Natural killer cell (primary cell): ENCODE data around the gene AP3B2. TPM values are rescaled to one million over a fixed set of nuclear protein-coding genes. Genes with fewer than 3 reads are reported as not detected.

Source experiments
- ATAC-seq, 3 donors: fragments of 150-1000 bp in 2 of 3; fragments of 200-7000 bp in 1 of 3; cut with Tn5 transposase; 1 replicate in 1 of 3; 2 replicates in 2 of 3; pipeline ENCODE4 v1.10.0; 2021; ENCODE audit warnings: mild to moderate bottlenecking in 2 of 3, moderate library complexity in 2 of 3
- DNase-seq, 2 donors: peaks; one replicate each; pipeline versions ENCODE4 v3.0.0 to v3.0.0-alpha.2; 2013 to 2021; ENCODE audit warnings: mixed read lengths in 1 of 2
- H3K27ac ChIP-seq: one replicate; pipeline ENCODE4 v1.5.1; 2013; ENCODE audit warnings: mild to moderate bottlenecking, low read length
- H3K27me3 ChIP-seq: one replicate; pipeline ENCODE4 v1.6.1; 2013; ENCODE audit warnings: low read length; ENCODE audit not compliant: control insufficient read depth, insufficient read depth
- H3K36me3 ChIP-seq: one replicate; pipeline ENCODE4 v1.6.1; 2013; ENCODE audit warnings: low read length; ENCODE audit not compliant: control insufficient read depth, insufficient read depth
- H3K4me1 ChIP-seq: one replicate; pipeline ENCODE4 v1.6.1; 2013; ENCODE audit warnings: low read length; ENCODE audit not compliant: control insufficient read depth, insufficient read depth
- H3K4me3 ChIP-seq: one replicate; pipeline ENCODE4 v1.5.1; 2013; ENCODE audit warnings: low read length
- H3K9me3 ChIP-seq: one replicate; pipeline ENCODE4 v1.6.1; 2013; ENCODE audit warnings: low read length; ENCODE audit not compliant: control insufficient read depth, insufficient read depth
- H3K27ac Mint-ChIP-seq, 2 donors: one replicate each; pipeline ENCODE4 v1.8.0; 2022; ENCODE audit warnings: mild to moderate bottlenecking in 2 of 2, mixed read lengths in 2 of 2, moderate library complexity in 1 of 2
- H3K27me3 Mint-ChIP-seq, 2 donors: one replicate each; pipeline ENCODE4 v1.8.0; 2022; ENCODE audit warnings: low read depth in 2 of 2, mixed read lengths in 2 of 2
- H3K36me3 Mint-ChIP-seq: one replicate; pipeline ENCODE4 v1.8.0; 2022; ENCODE audit warnings: mixed read lengths
- H3K4me1 Mint-ChIP-seq, 2 donors: one replicate each; pipeline ENCODE4 v1.8.0; 2022; ENCODE audit warnings: mixed read lengths in 2 of 2
- H3K4me3 Mint-ChIP-seq: one replicate; pipeline ENCODE4 v1.8.0; 2022; ENCODE audit warnings: mild to moderate bottlenecking, moderate library complexity, mixed read lengths
- H3K9me3 Mint-ChIP-seq, 2 donors: one replicate each; pipeline ENCODE4 v1.8.0; 2022; ENCODE audit warnings: mixed read lengths in 2 of 2
- WGBS: methylation state at CpG from one replicate; pipeline ENCODE4 v1.1.7; 2013; ENCODE audit warnings: missing lambda C conversion rate; ENCODE audit not compliant: insufficient coverage; 5-methylcytosine and 5-hydroxymethylcytosine counted together
- intact Hi-C: fragments of 100-400 bp; cut with micrococcal nuclease; formaldehyde crosslinking; loops from one replicate; pipeline ENCODE4 v1.14.2; 2022
- total RNA-seq, 4 donors: library from RNA; stranded (reverse); fragments of 120-200 nt in 1 of 4; gene quantifications; one replicate each; pipeline versions ENCODE4 v1.2.3 to v1.2.4, GENCODE V29; 2013 to 2022
- TF ChIP-seq, protein P1 (sequence below): fragments of 200-600 bp; IDR thresholded peaks from one replicate; pipeline ENCODE4 v1.8.0; 2022; ENCODE audit warnings: antibody characterized with exemption

Gene AP3B2
- total RNA-seq, 3 donors from 2014 or later (not counting 1 experiment from before 2014, with no cell fraction given), result 0.59 TPM; not detected in 2

DNA sequence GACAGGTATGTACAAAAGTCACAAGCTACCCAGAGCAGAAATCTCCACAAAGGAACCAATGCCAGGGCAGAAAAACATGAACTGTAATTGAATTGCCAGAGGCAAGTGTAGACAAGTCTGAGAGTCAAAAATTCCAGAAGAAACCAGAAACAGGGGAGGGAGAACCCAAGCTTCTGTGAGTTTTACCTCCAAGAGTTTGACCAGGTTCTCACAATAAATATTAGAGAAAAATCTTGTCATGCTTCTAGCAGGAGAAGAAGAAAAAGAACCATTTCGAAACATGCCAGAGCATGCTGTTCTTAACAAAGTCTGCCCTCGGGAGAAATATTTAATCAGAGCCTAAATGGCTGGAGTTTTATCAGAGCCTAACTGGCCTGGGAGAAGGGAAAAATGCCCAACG lies 32.5 kb upstream of the AP3B2 start:
- Histone ChIP-seq H3K27ac (no peak overlapping the region), H3K27me3 (no peaks in the 10 kb centered on the region), H3K4me3 (no peak overlapping the region), H3K9me3 (no peaks in the 10 kb centered on the region), H3K36me3 (no peaks in the 10 kb centered on the region), H3K4me1 (no peaks in the 10 kb centered on the region)
- intact Hi-C loops, result no loop called here
- TF ChIP-seq, protein P1, sequence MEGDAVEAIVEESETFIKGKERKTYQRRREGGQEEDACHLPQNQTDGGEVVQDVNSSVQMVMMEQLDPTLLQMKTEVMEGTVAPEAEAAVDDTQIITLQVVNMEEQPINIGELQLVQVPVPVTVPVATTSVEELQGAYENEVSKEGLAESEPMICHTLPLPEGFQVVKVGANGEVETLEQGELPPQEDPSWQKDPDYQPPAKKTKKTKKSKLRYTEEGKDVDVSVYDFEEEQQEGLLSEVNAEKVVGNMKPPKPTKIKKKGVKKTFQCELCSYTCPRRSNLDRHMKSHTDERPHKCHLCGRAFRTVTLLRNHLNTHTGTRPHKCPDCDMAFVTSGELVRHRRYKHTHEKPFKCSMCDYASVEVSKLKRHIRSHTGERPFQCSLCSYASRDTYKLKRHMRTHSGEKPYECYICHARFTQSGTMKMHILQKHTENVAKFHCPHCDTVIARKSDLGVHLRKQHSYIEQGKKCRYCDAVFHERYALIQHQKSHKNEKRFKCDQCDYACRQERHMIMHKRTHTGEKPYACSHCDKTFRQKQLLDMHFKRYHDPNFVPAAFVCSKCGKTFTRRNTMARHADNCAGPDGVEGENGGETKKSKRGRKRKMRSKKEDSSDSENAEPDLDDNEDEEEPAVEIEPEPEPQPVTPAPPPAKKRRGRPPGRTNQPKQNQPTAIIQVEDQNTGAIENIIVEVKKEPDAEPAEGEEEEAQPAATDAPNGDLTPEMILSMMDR, result no peak
- Mint-ChIP-seq H3K36me3 (no peaks in the 10 kb centered on the region), H3K27me3 (no peaks in the 10 kb centered on the region), H3K27ac (no peak overlapping the region), H3K9me3 (no peaks in the 10 kb centered on the region), H3K4me1 (no peaks in the 10 kb centered on the region), H3K4me3 (no peak overlapping the region)
- WGBS, result 97% methylated on average over 2 of the region's 3 CpGs
- no peak for DNase-seq
- no peak for ATAC-seq

GRCh38 chr15:82739086-82739485 lies 29.4 kb upstream of the AP3B2 start:
- Histone ChIP-seq H3K9me3 (no peaks in the 10 kb centered on the region), H3K4me1 (no peaks in the 10 kb centered on the region), H3K4me3 (no peak overlapping the region), H3K36me3 (peaks cover 6% of the 10 kb centered on the region), H3K27ac (no peak overlapping the region), H3K27me3 (no peaks in the 10 kb centered on the region)
- TF ChIP-seq, protein P1, result no peak
- no peaks in the 10 kb centered on the region for H3K36me3 Mint-ChIP-seq
- no peaks in the 10 kb centered on the region for H3K9me3 Mint-ChIP-seq
- H3K4me1 Mint-ChIP-seq, result no peaks in the 10 kb centered on the region
- WGBS, result 82% methylated on average over 2 of the region's 2 CpGs
- no peak overlapping the region for H3K4me3 Mint-ChIP-seq
- intact Hi-C loops, result no loop called here
- ATAC-seq (no peak), DNase-seq (no peak)
- H3K27me3 Mint-ChIP-seq, result no peaks in the 10 kb centered on the region
- H3K27ac Mint-ChIP-seq, result no peak overlapping the region

- TF ChIP-seq, protein P1, result no peak
- H3K9me3 Mint-ChIP-seq, result no peaks in the 10 kb centered on the region
- intact Hi-C loops, result no loop called here
- H3K27me3 Mint-ChIP-seq, result no peaks in the 10 kb centered on the region
- Histone ChIP-seq H3K4me1 (no peaks in the 10 kb centered on the region), H3K27me3 (no peaks in the 10 kb centered on the region), H3K36me3 (peaks cover 9% of the 10 kb centered on the region), H3K27ac (no peak overlapping the region), H3K9me3 (no peaks in the 10 kb centered on the region), H3K4me3 (no peak overlapping the region)
- DNase-seq (no peak), ATAC-seq (no peak)
- H3K4me1 Mint-ChIP-seq, result no peaks in the 10 kb centered on the region
- no peak overlapping the region for H3K4me3 Mint-ChIP-seq
- 86% methylated on average over 2 of the region's 2 CpGs for WGBS
- no peak overlapping the region for H3K27ac Mint-ChIP-seq
- no peaks in the 10 kb centered on the region for H3K36me3 Mint-ChIP-seq
Observed at GRCh38 chr15:82737975-82738374, 28.3 kb upstream of the AP3B2 start.

GRCh38 chr15:82731527-82731926 lies 21.9 kb upstream of the AP3B2 start:
- no peaks in the 10 kb centered on the region for H3K4me1 Mint-ChIP-seq
- no peaks in the 10 kb centered on the region for H3K27me3 Mint-ChIP-seq
- Histone ChIP-seq H3K4me1 (no peaks in the 10 kb centered on the region), H3K4me3 (no peak overlapping the region), H3K27ac (no peak overlapping the region), H3K9me3 (no peaks in the 10 kb centered on the region), H3K27me3 (no peaks in the 10 kb centered on the region), H3K36me3 (peaks cover 10% of the 10 kb centered on the region)
- ATAC-seq (no peak), DNase-seq (no peak)
- no peak overlapping the region for H3K4me3 Mint-ChIP-seq
- TF ChIP-seq, protein P1, result no peak
- H3K27ac Mint-ChIP-seq, result no peak overlapping the region
- no peaks in the 10 kb centered on the region for H3K9me3 Mint-ChIP-seq
- WGBS, result 94% methylated on average over 1 of the region's 2 CpGs
- no peaks in the 10 kb centered on the region for H3K36me3 Mint-ChIP-seq
- intact Hi-C loops, result no loop called here
